ENCODE data around the gene ADAM30.

The ADAM30 gene

GRCh38 chr1:119919241-119919640 is 22.9 kb upstream of the ADAM30 start:
- Mint-ChIP-seq H3K36me3 (ENCODE audit: insufficient read depth) (peaks cover 43% of the 10 kb centered on the region), H3K4me3 (no peak overlapping the region), H3K27ac (ENCODE audit: low read depth) (no peak overlapping the region), H3K9me3 (no peaks in the 10 kb centered on the region), H3K4me1 (no peaks in the 10 kb centered on the region), H3K27me3 (no peaks in the 10 kb centered on the region)
- DNase-seq (ENCODE audit: low spot score in 2 of 2) (no peak), ATAC-seq (replicated peaks; ENCODE audit: extremely low read depth, poor library complexity, severe bottlenecking) (no peak)

- H3K4me3 Mint-ChIP-seq, result no peak overlapping the region
- no peaks in the 10 kb centered on the region for H3K4me1 Mint-ChIP-seq
- H3K27ac Mint-ChIP-seq (ENCODE audit: low read depth), result no peak overlapping the region
- no peak for DNase-seq (ENCODE audit: low spot score in 2 of 2)
- H3K36me3 Mint-ChIP-seq (ENCODE audit: insufficient read depth), result peaks cover 41% of the 10 kb centered on the region
- H3K9me3 Mint-ChIP-seq, result no peaks in the 10 kb centered on the region
- no peaks in the 10 kb centered on the region for H3K27me3 Mint-ChIP-seq
- no peak for ATAC-seq (replicated peaks; ENCODE audit: extremely low read depth, poor library complexity, severe bottlenecking)
Measured at GRCh38 chr1:119918301-119918700, 22.0 kb upstream of the ADAM30 start.

- H3K27me3 Mint-ChIP-seq, result no peaks in the 10 kb centered on the region
- no peak for ATAC-seq (replicated peaks; ENCODE audit: extremely low read depth, poor library complexity, severe bottlenecking)
- H3K36me3 Mint-ChIP-seq (ENCODE audit: insufficient read depth), result peaks cover 45% of the 10 kb centered on the region
- H3K4me1 Mint-ChIP-seq, result no peaks in the 10 kb centered on the region
- H3K9me3 Mint-ChIP-seq, result no peaks in the 10 kb centered on the region
- DNase-seq (ENCODE audit: low spot score in 2 of 2), result no peak
- H3K27ac Mint-ChIP-seq (ENCODE audit: low read depth), result peak overlapping the region; percentile 23
- no peak overlapping the region for H3K4me3 Mint-ChIP-seq
Measured at GRCh38 chr1:119917304-119918055, 21.2 kb upstream of the ADAM30 start.

GRCh38 chr1:119915517-119915916 is 19.2 kb upstream of the ADAM30 start:
- peaks cover 37% of the 10 kb centered on the region for H3K36me3 Mint-ChIP-seq (ENCODE audit: insufficient read depth)

GRCh38 chr1:119914071-119914470 is 17.8 kb upstream of the ADAM30 start:
- Mint-ChIP-seq H3K27ac (ENCODE audit: low read depth) (no peak overlapping the region), H3K4me1 (peaks cover 7% of the 10 kb centered on the region), H3K27me3 (no peaks in the 10 kb centered on the region), H3K4me3 (no peak overlapping the region), H3K9me3 (no peaks in the 10 kb centered on the region), H3K36me3 (ENCODE audit: insufficient read depth) (peaks cover 31% of the 10 kb centered on the region)
- DNase-seq (ENCODE audit: low spot score in 2 of 2), result no peak
- no peak for ATAC-seq (replicated peaks; ENCODE audit: extremely low read depth, poor library complexity, severe bottlenecking)

More at GRCh38 chr1:119915517-119915916, 19.2 kb upstream of the ADAM30 start:
- H3K9me3 Mint-ChIP-seq, result no peaks in the 10 kb centered on the region
- no peaks in the 10 kb centered on the region for H3K27me3 Mint-ChIP-seq
- no peak overlapping the region for H3K4me3 Mint-ChIP-seq
- DNase-seq (ENCODE audit: low spot score in 2 of 2) (no peak), ATAC-seq (replicated peaks; ENCODE audit: extremely low read depth, poor library complexity, severe bottlenecking) (no peak)
- H3K4me1 Mint-ChIP-seq, result peaks cover 5% of the 10 kb centered on the region
- H3K27ac Mint-ChIP-seq (ENCODE audit: low read depth), result no peak overlapping the region

GRCh38 chr1:119912963-119913362 is 16.6 kb upstream of the ADAM30 start:
- H3K27ac Mint-ChIP-seq (ENCODE audit: low read depth), result no peak overlapping the region
- no peaks in the 10 kb centered on the region for H3K9me3 Mint-ChIP-seq
- peaks cover 27% of the 10 kb centered on the region for H3K36me3 Mint-ChIP-seq (ENCODE audit: insufficient read depth)
- no peak for ATAC-seq (replicated peaks; ENCODE audit: extremely low read depth, poor library complexity, severe bottlenecking)
- peaks cover 7% of the 10 kb centered on the region for H3K4me1 Mint-ChIP-seq
- no peak for DNase-seq (ENCODE audit: low spot score in 2 of 2)
- H3K4me3 Mint-ChIP-seq, result no peak overlapping the region
- no peaks in the 10 kb centered on the region for H3K27me3 Mint-ChIP-seq

GRCh38 chr1:119911775-119912174 is 15.5 kb upstream of the ADAM30 start:
- Mint-ChIP-seq H3K27ac (ENCODE audit: low read depth) (no peak overlapping the region), H3K27me3 (peaks cover 2% of the 10 kb centered on the region), H3K4me3 (no peak overlapping the region), H3K4me1 (peaks cover 7% of the 10 kb centered on the region), H3K9me3 (no peaks in the 10 kb centered on the region), H3K36me3 (ENCODE audit: insufficient read depth) (peaks cover 23% of the 10 kb centered on the region)
- no peak for DNase-seq (ENCODE audit: low spot score in 2 of 2)
- ATAC-seq (replicated peaks; ENCODE audit: extremely low read depth, poor library complexity, severe bottlenecking), result no peak

GRCh38 chr1:119910618-119911017 is 14.3 kb upstream of the ADAM30 start:
- H3K4me1 Mint-ChIP-seq, result peaks cover 7% of the 10 kb centered on the region
- no peak overlapping the region for H3K4me3 Mint-ChIP-seq
- H3K27me3 Mint-ChIP-seq, result peaks cover 14% of the 10 kb centered on the region

GRCh38 chr1:119909890-119910596 is 13.7 kb upstream of the ADAM30 start:
- DNase-seq (ENCODE audit: low spot score in 2 of 2), result no peak
- Mint-ChIP-seq H3K36me3 (ENCODE audit: insufficient read depth) (peaks cover 8% of the 10 kb centered on the region), H3K4me3 (no peak overlapping the region), H3K4me1 (peaks cover 7% of the 10 kb centered on the region), H3K27ac (ENCODE audit: low read depth) (no peak overlapping the region), H3K9me3 (peaks cover 5% of the 10 kb centered on the region), H3K27me3 (peaks cover 20% of the 10 kb centered on the region)
- ATAC-seq (replicated peaks; ENCODE audit: extremely low read depth, poor library complexity, severe bottlenecking), result no peak

More at GRCh38 chr1:119910618-119911017, 14.3 kb upstream of the ADAM30 start:
- ATAC-seq (replicated peaks; ENCODE audit: extremely low read depth, poor library complexity, severe bottlenecking), result no peak
- Mint-ChIP-seq H3K27ac (ENCODE audit: low read depth) (no peak overlapping the region), H3K36me3 (ENCODE audit: insufficient read depth) (peaks cover 14% of the 10 kb centered on the region), H3K9me3 (peaks cover 5% of the 10 kb centered on the region)
- DNase-seq (ENCODE audit: low spot score in 2 of 2), result no peak

- Mint-ChIP-seq H3K36me3 (ENCODE audit: insufficient read depth) (peaks cover 7% of the 10 kb centered on the region), H3K4me3 (no peak overlapping the region), H3K4me1 (peaks cover 7% of the 10 kb centered on the region), H3K27ac (ENCODE audit: low read depth) (no peak overlapping the region), H3K9me3 (peaks cover 5% of the 10 kb centered on the region), H3K27me3 (peaks cover 27% of the 10 kb centered on the region)
- DNase-seq (ENCODE audit: low spot score in 2 of 2) (no peak), ATAC-seq (replicated peaks; ENCODE audit: extremely low read depth, poor library complexity, severe bottlenecking) (no peak)
Measured at GRCh38 chr1:119908661-119909060, 12.3 kb upstream of the ADAM30 start.

- DNase-seq (ENCODE audit: low spot score in 2 of 2) (no peak), ATAC-seq (replicated peaks; ENCODE audit: extremely low read depth, poor library complexity, severe bottlenecking) (no peak)
- peaks cover 5% of the 10 kb centered on the region for H3K9me3 Mint-ChIP-seq
- peaks cover 31% of the 10 kb centered on the region for H3K27me3 Mint-ChIP-seq
- no peak overlapping the region for H3K27ac Mint-ChIP-seq (ENCODE audit: low read depth)
- H3K4me3 Mint-ChIP-seq, result no peak overlapping the region
- H3K4me1 Mint-ChIP-seq, result peaks cover 7% of the 10 kb centered on the region
- H3K36me3 Mint-ChIP-seq (ENCODE audit: insufficient read depth), result no peaks in the 10 kb centered on the region
Measured at GRCh38 chr1:119906927-119907652, 10.8 kb upstream of the ADAM30 start.

GRCh38 chr1:119903443-119903835 is 7.1 kb upstream of the ADAM30 start:
- ATAC-seq (replicated peaks; ENCODE audit: extremely low read depth, poor library complexity, severe bottlenecking), result no peak
- no peak for DNase-seq (ENCODE audit: low spot score in 2 of 2)
- Mint-ChIP-seq H3K27me3 (peaks cover 31% of the 10 kb centered on the region), H3K4me1 (no peaks in the 10 kb centered on the region), H3K9me3 (peaks cover 5% of the 10 kb centered on the region), H3K4me3 (no peak overlapping the region), H3K27ac (ENCODE audit: low read depth) (no peak overlapping the region), H3K36me3 (ENCODE audit: insufficient read depth) (peaks cover 2% of the 10 kb centered on the region)

Measured in central memory CD8-positive, alpha-beta T cell (primary cell).